T1000 (cell line): ENCODE data around the gene MAP3K5.
A peak's percentile ranks its signal among the peaks of the same experiment; 100 is the strongest.

ENCODE experiments used
- DNase-seq: peaks from one replicate; lab custom pipeline; 2025; ENCODE audit warnings: mixed read lengths; lab: John Stamatoyannopoulos, UW

MAP3K5 gene

GRCh38 chr6:136571065-136571464 lies 221.2 kb downstream of the MAP3K5 start:
- DNase-seq: no peak

GRCh38 chr6:136568129-136568528 lies 224.1 kb downstream of the MAP3K5 start:
- no peak for DNase-seq

GRCh38 chr6:136567688-136568087 lies 224.6 kb downstream of the MAP3K5 start:
- no peak for DNase-seq

- DNase-seq: no peak
Measured at GRCh38 chr6:136566851-136567250, 225.4 kb downstream of the MAP3K5 start.

- no peak for DNase-seq
Measured at GRCh38 chr6:136566007-136566487, 226.2 kb downstream of the MAP3K5 start.

- no peak for DNase-seq
Measured at GRCh38 chr6:136564180-136564579, 228.1 kb downstream of the MAP3K5 start.

- no peak for DNase-seq
Measured at GRCh38 chr6:136563386-136564152, 228.7 kb downstream of the MAP3K5 start.

GRCh38 chr6:136562211-136562610 lies 230.1 kb downstream of the MAP3K5 start:
- no peak for DNase-seq

- no peak for DNase-seq
Measured at GRCh38 chr6:136553166-136553787, 239.0 kb downstream of the MAP3K5 start.

GRCh38 chr6:136552054-136552453 lies 240.2 kb downstream of the MAP3K5 start:
- DNase-seq: no peak

- DNase-seq: no peak
Measured at GRCh38 chr6:136551103-136551502, 241.2 kb downstream of the MAP3K5 start.

- DNase-seq: peak; percentile 25
Measured at GRCh38 chr6:136550330-136551071, 241.8 kb downstream of the MAP3K5 start, which contains the start of gene MAP7. TSS of gene MAP7 (minus strand) at chr6:136550422. CDS start at chr6:136550408, 14 bp downstream.

- no peak for DNase-seq
Measured at GRCh38 chr6:136550045-136550329, 242.3 kb downstream of the MAP3K5 start.

- DNase-seq: no peak
Measured at GRCh38 chr6:136549300-136550044, 242.8 kb downstream of the MAP3K5 start.

GRCh38 chr6:136548582-136549299 lies 243.5 kb downstream of the MAP3K5 start:
- DNase-seq: no peak

GRCh38 chr6:136547871-136548270 lies 244.4 kb downstream of the MAP3K5 start:
- no peak for DNase-seq

- DNase-seq: no peak
Measured at GRCh38 chr6:136547336-136547735, 244.9 kb downstream of the MAP3K5 start.

- DNase-seq: no peak
Measured at GRCh38 chr6:136546331-136546730, 245.9 kb downstream of the MAP3K5 start.

GRCh38 chr6:136544326-136544725 lies 248.0 kb downstream of the MAP3K5 start:
- no peak for DNase-seq

- no peak for DNase-seq
Measured at GRCh38 chr6:136541395-136541794, 250.9 kb downstream of the MAP3K5 start.

GRCh38 chr6:136539967-136540652 lies 252.2 kb downstream of the MAP3K5 start:
- DNase-seq: no peak
